Measurements from ENCODE around the gene MSTO1.
"Not testable (repeated sequence)": the region's sequence is repeated elsewhere in the genome, so short reads cannot be mapped to it uniquely, and the experiment has no call there.

Gene MSTO1

GRCh38 chr1:155598842-155599331 lies 11.1 kb upstream of the MSTO1 start:
- Mint-ChIP-seq H3K4me1 (peaks cover 12% of the 10 kb centered on the region), H3K4me3 (peak overlapping the region; percentile 45), H3K27ac (peak overlapping the region; percentile 27), H3K27me3 (no peaks in the 10 kb centered on the region), H3K36me3 (no peaks in the 10 kb centered on the region), H3K9me3 (no peaks in the 10 kb centered on the region)
- ATAC-seq: no peak

GRCh38 chr1:155599828-155600572 lies 10.0 kb upstream of the MSTO1 start:
- not testable (repeated sequence) for H3K36me3 Mint-ChIP-seq, H3K27me3 Mint-ChIP-seq, H3K27ac Mint-ChIP-seq, H3K4me3 Mint-ChIP-seq, H3K9me3 Mint-ChIP-seq, ATAC-seq
- peaks cover 12% of the 10 kb centered on the region for H3K4me1 Mint-ChIP-seq

- Mint-ChIP-seq H3K4me3 (no peak overlapping the region), H3K27ac (no peak overlapping the region), H3K27me3 (no peaks in the 10 kb centered on the region), H3K9me3 (no peaks in the 10 kb centered on the region), H3K4me1 (peaks cover 3% of the 10 kb centered on the region), H3K36me3 (peaks cover 6% of the 10 kb centered on the region)
- ATAC-seq: no peak
Observed at GRCh38 chr1:155607708-155608107, 2.3 kb upstream of the MSTO1 start.

GRCh38 chr1:155608888-155609225 lies 1.2 kb upstream of the MSTO1 start:
- Mint-ChIP-seq H3K27me3 (no peaks in the 10 kb centered on the region), H3K36me3 (peaks cover 10% of the 10 kb centered on the region), H3K4me3 (peak overlapping the region; percentile 5), H3K9me3 (no peaks in the 10 kb centered on the region), H3K27ac (peak overlapping the region; percentile 91), H3K4me1 (peaks cover 5% of the 10 kb centered on the region)
- no peak for ATAC-seq

GRCh38 chr1:155610257-155610647 lies 234 bp downstream of the MSTO1 start:
- H3K27me3 Mint-ChIP-seq, H3K4me1 Mint-ChIP-seq, H3K9me3 Mint-ChIP-seq: not testable (repeated sequence)
- peak; percentile 25 for ATAC-seq
- peak overlapping the region; percentile 91 for H3K27ac Mint-ChIP-seq
- peak overlapping the region; percentile 89 for H3K4me3 Mint-ChIP-seq
- H3K36me3 Mint-ChIP-seq: peaks cover 16% of the 10 kb centered on the region

- not testable (repeated sequence) for H3K27me3 Mint-ChIP-seq, H3K9me3 Mint-ChIP-seq, ATAC-seq, H3K4me3 Mint-ChIP-seq, H3K4me1 Mint-ChIP-seq, H3K27ac Mint-ChIP-seq
- peaks cover 16% of the 10 kb centered on the region for H3K36me3 Mint-ChIP-seq
Observed at GRCh38 chr1:155613226-155613625, 3.2 kb downstream of the MSTO1 start.

- Mint-ChIP-seq H3K4me3 (no peak overlapping the region), H3K27me3 (no peaks in the 10 kb centered on the region), H3K36me3 (no peaks in the 10 kb centered on the region), H3K9me3 (no peaks in the 10 kb centered on the region), H3K4me1 (no peaks in the 10 kb centered on the region), H3K27ac (no peak overlapping the region)
- no peak for ATAC-seq
Observed at GRCh38 chr1:155622191-155622590, 12.2 kb downstream of the MSTO1 start.

- Mint-ChIP-seq H3K9me3 (no peaks in the 10 kb centered on the region), H3K4me1 (no peaks in the 10 kb centered on the region), H3K4me3 (no peak overlapping the region), H3K27ac (no peak overlapping the region), H3K36me3 (no peaks in the 10 kb centered on the region), H3K27me3 (no peaks in the 10 kb centered on the region)
- no peak for ATAC-seq
Observed at GRCh38 chr1:155623357-155623756, 13.3 kb downstream of the MSTO1 start.

- not testable (repeated sequence) for H3K27me3 Mint-ChIP-seq, H3K27ac Mint-ChIP-seq, H3K4me3 Mint-ChIP-seq, H3K4me1 Mint-ChIP-seq, H3K36me3 Mint-ChIP-seq, H3K9me3 Mint-ChIP-seq, ATAC-seq
Observed at GRCh38 chr1:155626428-155626827, 16.4 kb downstream of the MSTO1 start.

- Mint-ChIP-seq H3K27me3 (no peaks in the 10 kb centered on the region), H3K9me3 (peaks cover 1% of the 10 kb centered on the region), H3K4me1 (peaks cover 21% of the 10 kb centered on the region), H3K36me3 (no peaks in the 10 kb centered on the region), H3K27ac (peak overlapping the region; percentile 94), H3K4me3 (peak overlapping the region; percentile 88)
- ATAC-seq: peak; percentile 34
Observed at GRCh38 chr1:155636397-155637153, 26.6 kb downstream of the MSTO1 start.

- H3K4me3 Mint-ChIP-seq: no peak overlapping the region
- ATAC-seq: no peak
- no peak overlapping the region for H3K27ac Mint-ChIP-seq
- H3K27me3 Mint-ChIP-seq: no peaks in the 10 kb centered on the region
- peaks cover 9% of the 10 kb centered on the region for H3K9me3 Mint-ChIP-seq
- peaks cover 21% of the 10 kb centered on the region for H3K4me1 Mint-ChIP-seq
- H3K36me3 Mint-ChIP-seq: no peaks in the 10 kb centered on the region
Observed at GRCh38 chr1:155640367-155640766, 30.3 kb downstream of the MSTO1 start.

- not testable (repeated sequence) for H3K4me3 Mint-ChIP-seq, H3K27me3 Mint-ChIP-seq, H3K9me3 Mint-ChIP-seq, ATAC-seq, H3K36me3 Mint-ChIP-seq, H3K27ac Mint-ChIP-seq, H3K4me1 Mint-ChIP-seq
Observed at GRCh38 chr1:155642559-155643180, 32.7 kb downstream of the MSTO1 start.

GRCh38 chr1:155643230-155643629 lies 33.2 kb downstream of the MSTO1 start:
- Mint-ChIP-seq H3K27me3 (no peaks in the 10 kb centered on the region), H3K27ac (no peak overlapping the region), H3K4me1 (peaks cover 10% of the 10 kb centered on the region), H3K36me3 (no peaks in the 10 kb centered on the region), H3K4me3 (no peak overlapping the region), H3K9me3 (peaks cover 9% of the 10 kb centered on the region)
- no peak for ATAC-seq

- no peaks in the 10 kb centered on the region for H3K27me3 Mint-ChIP-seq
- H3K4me3 Mint-ChIP-seq: no peak overlapping the region
- no peak overlapping the region for H3K27ac Mint-ChIP-seq
- no peaks in the 10 kb centered on the region for H3K36me3 Mint-ChIP-seq
- H3K9me3 Mint-ChIP-seq: peaks cover 10% of the 10 kb centered on the region
- peaks cover 23% of the 10 kb centered on the region for H3K4me1 Mint-ChIP-seq
- ATAC-seq: no peak
Observed at GRCh38 chr1:155645034-155645598, 35.1 kb downstream of the MSTO1 start.

- H3K27ac Mint-ChIP-seq: no peak overlapping the region
- H3K9me3 Mint-ChIP-seq: peaks cover 11% of the 10 kb centered on the region
- no peak for ATAC-seq
- H3K27me3 Mint-ChIP-seq: no peaks in the 10 kb centered on the region
- no peak overlapping the region for H3K4me3 Mint-ChIP-seq
- H3K36me3 Mint-ChIP-seq: no peaks in the 10 kb centered on the region
- H3K4me1 Mint-ChIP-seq: peaks cover 25% of the 10 kb centered on the region
Observed at GRCh38 chr1:155645648-155646047, 35.6 kb downstream of the MSTO1 start.
